HG02981 (cell line): ENCODE results near the gene MSH4.
"Not testable (repeated sequence)": the region's sequence is repeated elsewhere in the genome, so short reads cannot be mapped to it uniquely, and the experiment has no call there.

Experiments
- ATAC-seq: cut with Tn5 transposase; IDR thresholded peaks from one replicate; pipeline ENCODE4 v1.9.1; 2021; ENCODE audit warnings: mild to moderate bottlenecking, moderate library complexity; ENCODE audit not compliant: unreplicated experiment

The MSH4 gene

GRCh38 chr1:75795703-75796193, 934 bp upstream of the MSH4 start:
- ATAC-seq: no peak

GRCh38 chr1:75797273-75797588, 549 bp downstream of the MSH4 start:
- no peak for ATAC-seq

GRCh38 chr1:75797606-75798216, 1.0 kb downstream of the MSH4 start:
- no peak for ATAC-seq

GRCh38 chr1:75801480-75801879, 4.8 kb downstream of the MSH4 start:
- not testable (repeated sequence) for ATAC-seq

- ATAC-seq: no peak
Observed at GRCh38 chr1:75808921-75809320, 12.2 kb downstream of the MSH4 start.

GRCh38 chr1:75810113-75810512, 13.4 kb downstream of the MSH4 start:
- ATAC-seq: not testable (repeated sequence)

- no peak for ATAC-seq
Observed at GRCh38 chr1:75811211-75811981, 14.7 kb downstream of the MSH4 start.

GRCh38 chr1:75812065-75812464, 15.4 kb downstream of the MSH4 start:
- ATAC-seq: no peak

GRCh38 chr1:75823596-75823995, 26.9 kb downstream of the MSH4 start:
- not testable (repeated sequence) for ATAC-seq

GRCh38 chr1:75836528-75837100, 39.9 kb downstream of the MSH4 start:
- no peak for ATAC-seq

- ATAC-seq: no peak
Observed at GRCh38 chr1:75838079-75838478, 41.4 kb downstream of the MSH4 start.

- ATAC-seq: no peak
Observed at GRCh38 chr1:75841421-75841820, 44.7 kb downstream of the MSH4 start.

- no peak for ATAC-seq
Observed at GRCh38 chr1:75845576-75845975, 48.9 kb downstream of the MSH4 start.

GRCh38 chr1:75855010-75855409, 58.3 kb downstream of the MSH4 start:
- no peak for ATAC-seq

GRCh38 chr1:75855734-75856133, 59.1 kb downstream of the MSH4 start:
- ATAC-seq: no peak

- no peak for ATAC-seq
Observed at GRCh38 chr1:75861831-75862230, 65.1 kb downstream of the MSH4 start.

- no peak for ATAC-seq
Observed at GRCh38 chr1:75870951-75871350, 74.3 kb downstream of the MSH4 start.

GRCh38 chr1:75879985-75880384, 83.3 kb downstream of the MSH4 start:
- ATAC-seq: no peak

- ATAC-seq: no peak
Observed at GRCh38 chr1:75884437-75884836, 87.8 kb downstream of the MSH4 start.

GRCh38 chr1:75901371-75901770, 104.7 kb downstream of the MSH4 start:
- no peak for ATAC-seq

- ATAC-seq: peak; percentile 75
Observed at GRCh38 chr1:75908717-75909152, 112.1 kb downstream of the MSH4 start.

GRCh38 chr1:75916834-75917233, 120.2 kb downstream of the MSH4 start:
- no peak for ATAC-seq
